Fibroblast of upper back skin (primary cell): ENCODE results near the gene TEX10.
"Not testable (repeated sequence)": the region's sequence is repeated elsewhere in the genome, so short reads cannot be mapped to it uniquely, and the experiment has no call there.

ENCODE experiments used
- DNase-seq: peaks from one replicate; pipeline ENCODE4 v3.0.0-alpha.2; 2013

Gene TEX10

DNA sequence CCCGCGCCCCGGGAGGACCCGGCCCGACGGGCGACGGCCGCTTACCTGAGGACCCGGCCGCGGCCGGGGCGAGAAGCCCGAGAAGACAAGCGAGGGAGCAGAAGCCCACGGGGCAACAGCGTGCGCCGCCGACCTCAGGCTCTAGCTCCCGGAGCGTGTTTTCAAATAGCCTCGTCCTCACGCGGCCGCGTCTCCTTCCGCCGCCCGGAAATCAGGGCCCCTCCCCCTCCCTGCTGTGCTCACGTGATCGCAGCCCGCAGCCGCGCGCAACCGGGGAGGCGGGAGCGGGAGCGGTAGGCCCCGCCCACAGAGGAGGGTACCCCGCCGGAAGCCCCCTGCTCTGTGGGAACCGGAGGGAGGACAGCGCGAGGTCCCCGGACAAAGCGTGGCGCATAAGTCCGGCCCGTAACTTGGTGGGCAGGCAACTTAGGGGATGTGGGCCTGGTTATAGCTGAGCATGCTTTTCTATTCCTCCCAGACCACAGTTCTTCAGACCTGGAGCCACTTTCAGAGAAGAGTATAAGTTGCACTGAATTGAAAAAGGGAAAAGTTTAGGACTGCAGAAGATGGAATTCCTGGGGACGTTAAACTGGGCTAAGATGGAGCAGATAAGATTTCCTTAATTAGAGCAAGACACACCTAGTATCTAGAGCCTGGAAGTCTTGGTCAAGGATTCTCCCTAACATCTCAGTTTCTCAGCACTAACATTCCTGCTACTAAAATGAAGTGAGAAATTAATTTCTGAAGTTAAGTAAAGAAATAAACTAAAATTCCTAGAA, at the start of gene TEX10:
TEX10 (minus strand) TSS at position 216 of the 779 bp plus-strand sequence. CDS start 3,579 bp downstream, outside the sequence.
- DNase-seq: peak; percentile 85

DNA sequence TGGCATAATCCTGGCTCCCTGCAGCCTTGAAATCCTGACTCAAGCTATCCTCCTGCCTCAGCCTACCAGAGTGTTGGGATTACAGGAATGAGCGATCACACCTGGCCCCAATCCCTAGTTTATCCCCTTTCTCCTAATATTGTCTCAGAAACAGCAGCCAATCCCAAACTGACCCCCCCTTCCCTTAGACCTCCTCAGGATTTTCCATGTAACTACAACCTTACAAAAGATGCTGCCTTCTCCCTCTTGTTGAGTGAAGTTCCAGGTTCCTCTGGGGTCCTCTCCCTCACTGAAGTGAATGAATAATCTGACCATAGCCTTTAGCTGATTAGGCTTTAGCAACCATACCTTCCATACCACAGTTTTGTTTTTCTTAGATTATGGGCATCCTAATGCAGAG, 48.3 kb upstream of the TEX10 start:
- no peak for DNase-seq

DNA sequence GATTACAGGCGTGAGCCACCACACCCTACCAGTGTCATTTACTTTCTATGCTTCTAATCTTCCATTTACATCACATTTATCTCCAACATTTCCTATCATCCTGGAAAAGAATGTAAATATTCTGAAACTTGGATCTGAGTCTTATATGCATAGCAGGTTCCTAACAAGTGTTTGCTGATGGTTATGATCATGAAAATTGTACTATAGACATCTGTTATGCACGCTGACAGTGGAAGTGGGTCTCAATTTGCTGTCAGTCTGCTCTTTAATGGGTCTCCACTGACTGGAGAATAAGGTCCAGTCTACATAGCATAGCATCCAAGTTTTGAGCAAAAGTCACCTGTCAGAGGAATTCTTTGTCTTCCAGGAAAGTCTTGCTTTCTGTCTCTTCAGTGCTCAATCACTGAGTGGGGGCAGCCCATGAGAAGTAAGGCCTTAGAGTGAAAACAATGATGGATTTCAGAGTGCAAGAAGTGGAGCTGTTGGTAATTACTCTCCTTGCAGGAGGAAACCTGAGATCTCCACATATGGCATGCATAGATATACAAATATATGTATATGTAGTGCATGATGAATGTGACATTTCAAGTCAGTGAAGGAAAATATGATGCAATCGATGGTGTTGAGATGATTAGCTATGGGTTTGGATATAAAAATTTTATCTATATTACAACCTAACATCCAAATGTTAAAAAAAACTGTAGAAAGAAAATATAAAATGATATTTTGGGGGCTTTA, 45.0 kb upstream of the TEX10 start:
- peak; percentile 13 for DNase-seq

DNA sequence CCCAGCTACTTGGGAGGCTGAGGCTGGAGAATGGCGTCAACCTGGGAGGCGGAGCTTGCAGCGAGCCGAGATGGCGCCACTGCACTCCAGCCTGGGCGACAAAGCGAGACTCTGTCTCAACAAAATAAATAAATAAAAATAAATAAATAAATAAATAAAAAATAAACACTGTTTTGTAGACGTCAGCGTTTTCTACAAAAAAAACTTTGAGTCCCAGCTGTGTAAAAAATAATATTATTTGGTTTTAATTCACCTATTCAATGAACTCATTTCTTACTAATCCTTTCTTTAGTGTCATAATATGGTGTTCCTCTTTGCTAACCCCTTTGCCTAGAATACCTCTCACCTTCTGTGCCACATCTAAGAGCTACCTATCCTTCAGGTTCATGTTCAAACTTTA, 44.0 kb upstream of the TEX10 start:
- DNase-seq: no peak

DNA sequence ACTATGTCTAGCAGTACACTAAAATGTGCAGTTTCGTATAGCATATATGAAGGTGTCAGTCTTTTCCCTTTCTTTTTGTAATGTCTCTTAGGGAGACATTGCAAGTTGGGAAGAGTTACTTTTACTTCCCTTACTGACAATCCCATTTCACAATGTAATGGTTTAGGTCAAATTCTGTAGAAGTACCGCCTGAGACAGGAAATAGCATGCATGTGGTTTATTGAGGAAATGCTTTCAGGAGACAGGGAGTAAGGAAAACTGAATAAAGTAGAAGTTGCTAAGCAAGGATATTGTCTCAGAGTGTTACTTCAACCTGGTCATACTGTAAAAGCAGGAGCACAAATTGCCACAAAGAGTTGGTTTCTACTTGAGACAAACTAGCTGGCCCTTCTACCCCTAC, 42.1 kb upstream of the TEX10 start:
- peak; percentile 39 for DNase-seq

DNA sequence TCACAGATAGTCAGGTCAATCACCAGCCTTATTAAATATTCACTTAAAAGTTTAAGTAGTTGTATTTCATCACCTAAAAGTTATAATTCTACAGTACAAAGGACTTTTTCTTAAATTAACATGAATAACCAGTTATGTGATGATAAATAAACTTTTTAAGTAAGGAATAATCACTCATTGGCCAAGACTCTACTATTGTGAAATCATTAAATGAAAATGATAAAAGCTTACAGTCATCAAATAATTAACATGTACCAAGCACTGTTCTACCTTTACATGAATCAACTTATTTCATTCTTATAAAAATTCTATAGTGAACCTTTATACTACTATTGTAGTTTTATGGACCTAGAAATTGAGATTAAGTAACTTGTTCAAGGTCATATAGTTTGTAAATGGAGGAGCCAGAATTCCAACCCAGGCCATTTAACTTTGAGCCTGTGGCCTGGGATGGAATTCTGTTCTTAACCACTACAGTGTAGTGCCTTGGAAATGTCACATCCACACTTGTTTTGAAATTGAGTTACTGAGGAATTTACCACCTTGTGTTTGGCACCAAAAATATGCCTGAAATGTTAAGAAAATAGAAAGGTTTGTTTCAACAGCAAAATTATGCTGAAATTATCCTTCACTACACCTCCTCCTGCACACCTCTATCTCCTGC, 41.4 kb upstream of the TEX10 start:
- DNase-seq: peak; percentile 33

DNA sequence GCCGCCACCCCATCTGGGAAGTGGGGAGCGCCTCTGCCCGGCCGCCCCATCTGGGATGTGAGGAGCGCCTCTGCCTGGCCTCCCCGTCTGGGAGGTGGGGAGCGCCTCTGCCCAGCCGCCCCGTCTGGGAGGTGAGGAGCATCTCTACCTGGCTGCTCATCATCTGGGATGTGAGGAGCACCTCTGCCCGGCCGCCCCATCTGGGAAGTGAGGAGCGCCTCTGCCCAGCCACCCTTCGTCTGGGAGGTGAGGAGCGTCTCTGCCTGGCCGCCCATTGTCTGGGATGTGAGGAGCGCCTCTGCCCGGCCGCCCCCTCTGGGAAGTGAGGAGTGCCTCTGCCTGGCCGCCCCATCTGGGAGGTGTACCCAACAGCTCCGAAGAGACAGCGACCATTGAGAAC, 40.2 kb upstream of the TEX10 start:
- DNase-seq: not testable (repeated sequence)

DNA sequence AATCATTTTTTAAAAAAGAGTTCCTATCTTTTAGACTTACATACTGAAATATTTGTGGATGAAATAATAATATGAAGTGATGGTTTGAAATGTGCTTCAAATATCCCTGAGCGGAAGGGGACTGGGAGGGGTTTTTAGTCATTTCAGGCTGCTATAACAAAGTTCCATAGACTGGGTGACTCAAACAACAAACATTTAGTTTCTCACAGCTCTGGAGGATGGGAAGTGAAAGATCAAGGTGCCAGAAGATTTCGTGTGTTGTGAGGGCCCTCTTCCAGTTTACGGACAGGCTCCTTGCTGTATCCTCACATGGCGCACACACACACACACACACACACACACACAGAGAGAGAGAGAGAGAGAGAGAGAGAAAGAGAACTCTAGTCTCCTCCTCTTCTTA, 27.1 kb upstream of the TEX10 start:
- DNase-seq: peak; percentile 88

DNA sequence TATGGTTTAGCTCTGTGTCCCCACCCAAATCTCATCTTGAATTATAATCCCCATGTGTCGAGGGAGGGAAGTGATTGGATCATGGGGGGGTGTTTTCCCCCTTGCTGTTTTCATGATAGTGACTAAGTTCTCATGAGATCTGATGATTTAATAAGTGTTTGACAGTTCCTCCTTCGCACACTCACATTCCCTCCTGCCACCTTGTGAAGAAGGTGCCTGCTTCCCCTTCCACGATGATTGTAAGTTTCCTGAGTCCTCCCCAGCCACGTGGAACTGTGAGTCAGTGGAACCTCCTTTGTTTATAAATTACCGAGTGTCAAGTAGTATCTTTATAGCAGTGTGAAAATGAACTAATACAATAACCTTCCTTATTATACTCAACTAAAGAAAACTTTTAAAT, 24.3 kb upstream of the TEX10 start:
- DNase-seq: no peak

DNA sequence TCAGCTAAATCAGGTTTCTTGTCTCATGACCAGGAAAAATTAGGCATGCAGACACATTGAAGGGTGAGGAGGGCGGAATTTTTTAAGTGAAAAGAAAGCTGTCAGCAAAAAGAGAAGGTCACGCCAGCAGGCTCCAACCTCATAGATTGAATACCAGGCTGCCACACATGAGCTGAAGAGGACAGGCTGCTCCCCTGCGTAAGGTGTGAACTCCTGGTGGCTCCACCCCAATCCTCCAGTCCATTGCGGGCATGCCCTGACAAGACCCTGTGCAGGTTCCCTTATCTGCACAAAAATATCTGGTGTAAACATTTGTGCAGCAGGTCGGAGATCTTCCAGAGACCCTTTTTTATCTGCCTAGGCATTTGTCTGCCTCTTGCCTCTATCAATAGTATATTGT, 22.9 kb upstream of the TEX10 start:
- no peak for DNase-seq

DNA sequence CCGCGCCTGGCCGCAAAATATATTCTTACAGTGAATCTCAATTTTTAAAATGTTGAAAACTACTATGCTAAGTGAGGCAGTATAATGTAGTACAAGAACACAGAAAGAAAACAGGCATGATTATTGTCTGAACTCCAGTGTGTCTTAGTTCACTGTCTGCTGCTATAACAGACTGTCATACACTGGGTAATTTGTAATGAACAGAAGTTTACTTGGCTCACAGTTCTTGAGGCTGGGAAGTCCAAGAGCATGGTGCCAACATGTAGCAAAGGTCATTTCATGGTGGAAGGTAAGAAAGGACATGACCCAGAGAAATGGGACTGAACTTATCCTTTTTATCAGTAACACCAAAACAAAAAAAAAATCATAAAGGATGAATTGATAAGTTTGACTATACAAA, 19.9 kb upstream of the TEX10 start:
- DNase-seq: no peak

DNA sequence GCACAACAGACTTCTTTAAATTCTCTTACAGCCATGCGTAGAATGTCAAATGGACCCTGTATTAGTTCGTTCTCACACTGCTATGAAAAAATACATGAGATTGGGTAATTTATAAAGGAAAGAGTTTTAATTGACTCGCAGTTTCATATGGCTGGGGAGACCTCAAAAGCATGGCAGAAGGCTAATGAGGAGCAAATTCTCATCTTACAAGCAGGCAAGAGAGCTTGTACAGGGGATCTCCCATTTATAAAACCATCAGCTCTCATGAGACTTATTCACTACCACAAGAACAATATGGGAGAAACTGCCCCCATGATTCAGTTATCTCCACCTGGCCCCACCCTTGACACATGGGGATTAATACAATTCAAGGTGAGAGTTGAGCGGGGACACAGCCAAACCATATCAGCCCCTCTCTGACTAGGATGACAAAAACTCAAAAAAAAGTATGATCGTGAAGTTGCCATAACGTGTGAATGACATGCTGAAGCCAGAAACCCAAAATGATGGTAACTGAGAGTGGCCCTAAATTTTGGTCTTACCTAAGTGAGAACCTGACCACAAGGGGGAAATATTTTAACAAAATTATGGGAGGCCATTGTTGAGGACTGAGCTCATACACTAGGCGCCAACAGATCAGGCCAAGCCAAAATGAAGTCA, 17.5 kb upstream of the TEX10 start:
- DNase-seq: no peak

DNA sequence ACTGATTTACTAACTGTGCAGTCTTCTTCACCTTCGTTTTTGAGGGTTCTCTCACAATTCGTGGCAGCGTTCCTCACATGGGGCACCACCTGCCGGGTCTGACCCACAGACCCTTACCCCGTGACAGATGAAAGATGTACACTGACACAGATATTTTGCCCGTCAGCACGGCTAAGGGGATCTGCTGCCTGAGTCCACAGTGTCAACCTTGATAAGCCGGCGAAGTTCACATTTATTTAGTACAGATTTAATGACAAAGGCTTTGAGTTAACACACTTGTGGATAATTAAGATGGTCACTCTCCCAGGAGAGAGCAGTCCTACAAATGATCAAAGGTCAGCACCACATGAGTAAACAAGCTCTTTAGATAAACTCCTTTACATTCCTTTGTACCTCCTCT, 15.9 kb upstream of the TEX10 start:
- DNase-seq: no peak

DNA sequence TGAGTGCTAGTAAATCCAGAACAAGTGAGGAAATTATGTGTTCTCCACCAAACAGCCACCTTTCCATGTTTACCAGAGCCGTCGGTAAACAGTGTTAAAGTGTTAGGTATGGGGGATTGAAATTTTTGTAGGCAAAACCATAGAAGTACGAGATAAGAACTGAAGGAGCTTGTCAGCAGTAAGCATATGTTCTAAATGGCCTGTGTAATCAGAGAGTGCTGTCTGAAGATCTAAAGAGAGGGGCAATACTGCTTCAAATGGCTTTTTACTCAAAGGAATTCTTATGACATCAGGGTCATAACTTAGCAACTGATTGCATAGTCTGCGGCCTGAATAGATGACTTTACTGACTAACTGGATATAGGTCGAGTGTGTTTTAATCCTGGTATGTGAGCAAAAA, 13.4 kb upstream of the TEX10 start:
- no peak for DNase-seq

DNA sequence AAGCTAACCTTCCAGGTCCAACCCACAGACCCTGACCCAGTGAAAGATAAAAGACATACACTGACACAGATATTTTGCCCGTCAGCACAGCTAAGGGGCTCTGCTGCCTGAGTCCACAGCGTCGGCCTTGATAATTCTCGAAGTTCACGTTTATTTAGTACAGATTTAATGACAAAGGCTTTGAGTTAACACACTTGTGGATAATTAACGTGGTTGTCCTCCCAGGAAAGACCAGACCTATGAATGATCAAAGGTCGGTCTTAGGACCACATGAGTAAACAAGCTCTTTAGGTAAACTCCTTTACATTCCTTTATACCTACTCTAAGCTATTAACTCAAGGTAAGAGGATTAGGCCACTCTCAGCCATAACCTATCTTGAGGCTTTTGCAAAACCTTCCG, 11.3 kb upstream of the TEX10 start:
- no peak for DNase-seq

DNA sequence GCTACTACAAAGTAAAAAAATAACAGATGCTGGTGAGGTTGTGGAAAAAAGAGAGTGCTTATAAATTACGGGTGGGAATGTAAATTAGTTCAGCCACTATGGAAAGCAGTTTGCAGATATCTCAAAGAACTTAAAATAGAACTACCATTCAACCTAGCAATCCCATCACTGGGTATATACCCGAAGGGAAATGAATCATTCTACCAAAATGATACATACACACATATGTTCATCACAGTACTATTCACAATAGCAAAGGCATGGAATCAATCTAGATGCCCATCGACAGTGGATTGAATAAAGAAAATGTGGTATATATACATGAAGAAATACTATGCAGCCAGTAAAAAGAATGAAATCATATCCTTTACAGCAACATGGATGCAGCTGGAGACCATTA, 6.3 kb upstream of the TEX10 start:
- no peak for DNase-seq

DNA sequence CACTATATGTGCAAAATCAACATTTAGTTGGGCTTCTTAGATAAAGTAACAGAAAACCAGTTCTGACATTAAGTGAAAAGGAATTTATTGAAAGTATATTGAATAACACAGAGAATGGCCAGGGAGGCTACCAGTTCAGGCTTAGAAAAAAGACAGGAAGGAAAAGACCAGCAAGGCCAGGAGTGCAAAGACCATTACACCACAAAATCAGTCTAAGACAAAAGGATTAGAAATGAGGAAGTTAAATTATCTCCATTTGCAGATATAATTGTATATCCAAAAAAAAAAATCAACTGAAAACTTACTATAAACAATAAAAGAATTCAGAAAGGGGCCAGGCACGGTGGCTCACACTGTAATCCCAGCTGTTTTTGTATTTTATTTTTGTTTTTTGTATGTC, 4.8 kb upstream of the TEX10 start:
- no peak for DNase-seq

DNA sequence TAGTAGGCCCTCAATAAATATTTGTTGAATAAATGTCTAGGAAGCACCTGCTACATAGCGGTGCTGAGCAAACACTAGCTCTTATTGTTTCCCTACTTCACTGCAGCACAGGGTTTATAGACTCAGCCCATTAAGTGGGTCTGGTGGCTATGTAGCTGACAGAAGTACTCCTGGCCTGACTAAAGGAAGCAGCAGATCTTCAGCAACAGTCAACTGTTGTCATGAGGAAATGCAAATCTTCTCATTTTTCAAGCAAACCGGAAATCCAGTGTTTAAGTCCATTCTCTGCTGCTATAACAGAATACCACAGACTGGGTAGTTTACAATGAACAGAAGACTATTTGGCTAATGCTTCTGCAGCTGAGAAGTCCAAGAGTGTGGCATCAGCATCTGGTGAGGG, 2.8 kb upstream of the TEX10 start:
- no peak for DNase-seq

DNA sequence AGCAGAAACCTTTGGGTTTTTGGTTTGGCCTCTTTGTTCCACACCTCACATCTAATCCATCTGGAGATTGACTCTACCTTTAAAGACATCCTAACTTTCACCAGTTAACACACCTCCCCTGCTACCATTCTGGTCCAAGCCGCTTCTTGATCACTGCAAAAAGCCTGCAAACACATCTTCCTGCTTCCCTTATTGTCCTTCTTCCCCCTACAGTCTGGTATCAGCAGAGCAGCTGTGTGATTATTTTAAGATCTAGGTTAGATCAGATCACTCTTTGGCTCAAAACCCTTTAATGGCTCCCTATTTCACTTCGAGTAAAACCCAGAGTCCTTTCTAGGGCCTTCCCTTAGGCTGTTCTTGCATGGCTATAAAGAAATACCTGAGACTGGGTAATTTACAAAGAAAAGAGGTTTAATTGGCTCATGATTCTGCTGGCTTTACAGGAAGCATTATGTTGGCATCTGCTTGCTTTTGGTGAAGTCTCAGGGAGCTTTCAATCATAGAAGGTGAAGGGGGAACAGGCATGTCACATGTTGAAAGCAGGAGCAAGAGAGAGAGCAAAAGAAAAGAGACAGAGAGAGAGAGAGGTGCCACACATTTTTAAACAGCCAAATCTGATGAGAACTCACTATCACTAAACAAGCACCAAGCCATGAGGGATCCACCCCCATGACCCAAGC, 1.5 kb upstream of the TEX10 start:
- DNase-seq: no peak

DNA sequence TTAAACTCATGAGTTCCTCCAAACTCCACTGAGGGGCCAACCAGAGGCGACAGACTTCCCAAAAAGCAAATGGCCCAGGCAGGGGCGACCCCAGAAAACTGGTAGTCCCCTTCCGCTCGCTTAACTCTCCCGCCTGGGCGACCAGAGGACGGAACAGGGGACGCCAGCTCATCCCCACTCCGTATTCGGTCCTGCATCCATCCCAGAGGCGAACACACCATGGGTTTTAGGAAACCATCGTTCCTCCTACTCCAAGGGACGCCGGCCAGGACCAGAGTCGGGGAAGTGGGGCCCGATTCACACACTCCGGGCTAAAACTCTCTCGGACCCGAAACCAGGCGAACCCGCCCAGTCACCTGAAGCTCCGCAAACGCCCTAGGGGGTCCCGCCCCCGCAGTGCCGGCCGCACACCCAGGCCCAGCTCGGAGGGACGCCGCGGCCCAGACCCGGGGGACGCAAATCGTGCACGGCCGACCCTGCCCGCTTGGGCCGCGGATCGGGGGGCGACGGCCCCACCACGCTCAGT, 478 bp downstream of the TEX10 start:
- no peak for DNase-seq

DNA sequence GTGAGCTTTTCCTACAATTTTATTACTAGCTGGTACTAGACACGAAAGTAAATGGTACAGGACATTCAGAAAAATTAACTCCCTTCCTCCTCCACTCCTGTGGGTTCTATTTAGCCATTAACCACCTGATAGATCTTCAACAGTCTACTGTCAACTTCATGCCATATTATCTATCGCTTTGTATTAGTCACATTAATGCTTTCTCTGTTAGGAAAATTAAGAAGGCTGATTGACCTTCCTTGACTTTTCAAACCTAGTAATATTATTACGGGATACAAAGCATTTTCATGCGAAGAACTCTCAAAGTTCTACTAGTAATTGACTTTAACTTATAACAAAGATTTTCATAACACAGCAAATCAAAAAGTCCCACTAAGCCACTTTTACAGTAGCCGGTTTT, 1.2 kb downstream of the TEX10 start:
- DNase-seq: no peak

DNA sequence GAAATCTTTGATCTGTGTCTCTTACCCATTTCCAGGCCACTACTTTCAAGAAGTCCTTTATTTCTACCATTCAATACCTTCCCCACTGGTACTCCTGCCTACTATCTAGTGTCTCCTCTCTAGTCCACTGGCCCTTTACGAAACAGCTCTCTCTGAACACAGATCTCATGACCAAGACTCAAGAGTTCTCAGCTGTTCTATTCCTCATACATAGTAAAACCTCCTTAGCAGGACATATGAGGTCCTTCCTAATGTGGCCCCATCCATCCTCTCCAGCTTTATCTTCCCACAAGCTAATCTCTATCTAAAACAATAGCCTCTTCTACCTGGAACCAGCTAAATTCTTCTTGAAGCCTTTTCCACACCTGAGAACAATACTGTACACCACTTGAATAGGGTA, 2.6 kb downstream of the TEX10 start:
- DNase-seq: no peak

DNA sequence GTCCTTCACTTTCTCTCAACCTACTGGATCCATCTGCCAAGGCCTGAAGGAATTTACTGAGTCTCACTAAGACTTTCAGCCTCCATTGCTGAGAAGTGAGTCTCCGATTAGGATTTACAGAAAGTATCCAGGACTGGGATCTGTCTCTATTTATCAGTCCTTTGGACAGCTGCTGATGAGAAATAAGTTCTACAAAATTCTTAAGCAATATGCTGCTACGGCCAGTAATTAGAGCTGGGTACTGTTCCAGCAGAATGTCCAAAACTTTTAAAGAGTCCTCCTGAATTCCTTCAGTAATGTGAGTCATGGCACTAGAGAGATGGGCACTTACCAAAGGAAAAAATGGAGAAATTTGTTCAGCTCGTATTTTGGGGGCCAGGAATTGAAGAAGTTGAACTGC, 5.9 kb downstream of the TEX10 start:
- peak; percentile 29 for DNase-seq
